Measurements from ENCODE around the gene SLC4A1AP. TPM values are rescaled to one million over a fixed set of nuclear protein-coding genes. Genes with fewer than 3 reads are reported as not detected.
A peak's percentile ranks its signal among the peaks of the same experiment; 100 is the strongest.
"Not testable (repeated sequence)": the region's sequence is repeated elsewhere in the genome, so short reads cannot be mapped to it uniquely, and the experiment has no call there.

Gene SLC4A1AP, protein sequence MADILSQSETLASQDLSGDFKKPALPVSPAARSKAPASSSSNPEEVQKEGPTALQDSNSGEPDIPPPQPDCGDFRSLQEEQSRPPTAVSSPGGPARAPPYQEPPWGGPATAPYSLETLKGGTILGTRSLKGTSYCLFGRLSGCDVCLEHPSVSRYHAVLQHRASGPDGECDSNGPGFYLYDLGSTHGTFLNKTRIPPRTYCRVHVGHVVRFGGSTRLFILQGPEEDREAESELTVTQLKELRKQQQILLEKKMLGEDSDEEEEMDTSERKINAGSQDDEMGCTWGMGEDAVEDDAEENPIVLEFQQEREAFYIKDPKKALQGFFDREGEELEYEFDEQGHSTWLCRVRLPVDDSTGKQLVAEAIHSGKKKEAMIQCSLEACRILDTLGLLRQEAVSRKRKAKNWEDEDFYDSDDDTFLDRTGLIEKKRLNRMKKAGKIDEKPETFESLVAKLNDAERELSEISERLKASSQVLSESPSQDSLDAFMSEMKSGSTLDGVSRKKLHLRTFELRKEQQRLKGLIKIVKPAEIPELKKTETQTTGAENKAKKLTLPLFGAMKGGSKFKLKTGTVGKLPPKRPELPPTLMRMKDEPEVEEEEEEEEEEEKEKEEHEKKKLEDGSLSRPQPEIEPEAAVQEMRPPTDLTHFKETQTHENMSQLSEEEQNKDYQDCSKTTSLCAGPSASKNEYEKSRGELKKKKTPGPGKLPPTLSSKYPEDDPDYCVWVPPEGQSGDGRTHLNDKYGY
- total RNA-seq, result 23.4 TPM
- long read RNA-seq, transcript SLC4A1AP-201 (14 exons, 2,959 nt), result major isoform, 53 of 104 reads
- long read RNA-seq, partial matches to known transcripts, result 50 of 104 reads
- long read RNA-seq, other reads (novel, unspliced or antisense), result 0 of 104 reads

DNA sequence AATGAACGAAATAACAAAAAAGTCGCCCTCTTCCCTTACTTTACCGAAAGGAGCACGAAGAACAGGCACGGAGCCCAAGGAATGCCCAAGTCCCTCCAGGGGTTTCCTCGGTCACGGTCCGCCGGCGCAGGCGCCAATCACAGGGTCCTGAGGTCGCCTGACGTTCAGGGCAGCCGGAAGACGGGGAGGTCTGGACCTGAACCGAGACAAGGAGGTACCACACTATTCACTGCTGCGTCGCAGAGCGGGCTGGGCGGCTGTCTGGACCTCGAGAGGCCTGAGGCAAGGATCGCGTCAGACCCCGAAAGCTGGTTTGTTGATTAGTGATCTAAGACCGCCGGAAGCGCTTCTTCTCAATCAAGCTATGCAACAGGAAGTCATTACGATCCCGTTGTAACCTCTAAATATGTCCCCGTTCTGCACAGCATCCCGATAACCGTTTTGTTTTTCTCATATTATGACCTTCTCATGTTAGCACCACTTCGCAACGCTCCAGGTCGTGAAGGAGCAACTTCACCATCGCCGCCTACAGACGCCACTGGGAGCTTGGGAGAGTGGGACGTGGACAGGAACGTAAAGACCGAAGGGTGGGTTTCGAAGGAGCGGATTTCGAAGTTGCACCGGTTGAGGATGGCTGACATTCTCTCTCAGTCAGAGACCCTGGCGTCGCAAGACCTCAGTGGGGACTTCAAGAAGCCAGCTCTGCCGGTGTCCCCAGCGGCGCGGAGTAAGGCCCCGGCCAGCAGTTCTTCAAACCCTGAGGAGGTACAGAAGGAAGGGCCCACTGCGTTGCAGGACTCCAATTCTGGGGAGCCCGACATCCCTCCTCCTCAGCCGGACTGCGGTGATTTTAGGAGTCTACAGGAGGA, at the start of gene SLC4A1AP, which contains the start of gene SUPT7L:
TSS of gene SLC4A1AP (plus strand) at position 605 of the 869 bp plus-strand sequence. CDS start at position 631, 26 bp downstream.
TSS of gene SUPT7L (minus strand) at position 330 of the 869 bp plus-strand sequence. CDS start 1,422 bp downstream, outside the sequence.
- DNase-seq (ENCODE audit: low spot score), result peak; percentile 88
- intact Hi-C loops (cut with DNase I), result loop anchor here (5.0 to 10.0 kb wide), 2 partner anchors 36 to 259 kb away; partner anchors contain the start of genes CCDC121, GPN1 and PPM1G

DNA sequence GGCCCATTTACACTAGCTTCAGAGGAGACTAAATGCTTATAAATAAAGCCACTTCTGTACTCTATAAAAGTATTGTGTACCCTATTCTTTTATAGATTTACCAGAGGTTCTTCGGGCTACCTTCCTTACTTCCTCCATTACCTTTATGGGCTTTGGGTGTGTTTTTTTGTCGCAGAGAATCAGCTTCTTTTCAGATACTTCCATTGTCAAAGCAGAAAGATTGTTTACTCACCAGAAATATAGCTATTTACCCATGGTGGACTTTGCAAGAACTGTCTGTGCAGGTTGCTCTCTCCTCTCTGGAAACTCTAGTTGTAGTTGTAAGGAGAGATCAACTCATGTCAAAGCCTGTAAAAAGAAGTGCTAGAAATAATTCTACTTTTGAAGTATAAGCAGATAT, 49.7 kb upstream of the SLC4A1AP start:
- intact Hi-C loops (cut with DNase I), result no loop called here
- no peak for DNase-seq (ENCODE audit: low spot score)

DNA sequence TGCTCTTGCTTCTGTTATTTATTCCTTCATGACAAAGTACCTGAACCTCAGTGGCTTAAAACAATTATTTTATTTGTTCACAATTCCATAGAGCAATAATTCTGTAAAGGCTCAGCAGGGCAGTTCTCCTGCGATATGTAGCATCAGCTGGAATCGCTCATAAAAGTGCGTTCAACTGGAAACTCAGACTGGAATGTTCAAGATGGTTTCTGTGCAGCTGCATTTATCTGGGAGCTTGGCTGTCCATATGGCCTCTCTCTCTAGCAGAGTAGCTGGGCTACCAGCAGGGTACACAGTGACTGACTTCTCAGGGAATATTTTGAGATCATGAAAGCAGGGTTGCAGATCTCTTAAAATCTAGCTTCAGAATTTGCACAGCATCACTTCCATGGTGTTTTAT, 48.4 kb upstream of the SLC4A1AP start:
- intact Hi-C loops (cut with DNase I), result no loop called here

DNA sequence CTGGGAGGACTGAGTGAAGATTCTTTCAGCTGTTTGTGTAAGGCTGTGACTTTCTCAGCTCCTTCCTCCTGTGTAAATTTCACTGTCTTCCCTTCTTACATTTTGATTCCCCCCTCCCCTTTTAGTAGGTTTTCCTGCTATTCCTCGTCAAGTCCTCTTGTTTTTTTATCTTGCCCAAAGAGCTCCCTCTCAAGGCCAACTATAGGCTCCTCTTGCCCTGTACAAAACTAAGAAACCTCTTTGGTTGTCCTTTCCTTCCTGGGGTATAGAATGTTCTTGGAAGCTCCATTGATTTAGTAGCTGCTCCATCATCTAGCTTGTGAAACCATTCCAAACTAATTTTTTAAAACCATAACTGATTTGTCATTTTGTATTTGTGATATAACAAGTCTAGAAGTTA, 42.2 kb upstream of the SLC4A1AP start:
- intact Hi-C loops (cut with DNase I), result no loop called here

More for the DNA sequence above, 48.4 kb upstream of the SLC4A1AP start:
- no peak for DNase-seq (ENCODE audit: low spot score)

DNA sequence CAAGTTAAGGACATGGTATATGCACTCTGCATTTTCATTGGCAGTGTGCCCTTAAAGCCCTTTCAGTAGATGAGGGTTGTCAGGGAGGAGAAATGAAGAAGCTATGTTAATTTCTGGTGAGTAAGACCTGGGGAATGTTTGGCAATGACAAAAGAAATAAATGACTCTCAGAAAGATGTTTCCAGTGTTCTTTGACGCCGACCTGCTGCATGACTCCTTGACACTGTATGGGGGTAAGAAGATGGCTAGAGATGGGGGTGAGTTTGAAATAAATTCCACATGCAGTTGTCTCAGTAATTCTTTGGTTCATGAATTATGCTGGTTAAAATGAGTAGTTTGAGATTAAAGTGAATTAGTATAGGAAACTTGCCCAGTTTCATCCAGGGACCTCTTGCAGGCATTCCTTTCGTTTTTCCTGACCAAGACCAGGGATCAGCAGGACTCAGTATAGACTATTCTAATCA, 40.7 kb upstream of the SLC4A1AP start:
- DNase-seq (ENCODE audit: low spot score), result no peak
- intact Hi-C loops (cut with DNase I), result no loop called here

More for the DNA sequence above, 42.2 kb upstream of the SLC4A1AP start:
- no peak for DNase-seq (ENCODE audit: low spot score)

DNA sequence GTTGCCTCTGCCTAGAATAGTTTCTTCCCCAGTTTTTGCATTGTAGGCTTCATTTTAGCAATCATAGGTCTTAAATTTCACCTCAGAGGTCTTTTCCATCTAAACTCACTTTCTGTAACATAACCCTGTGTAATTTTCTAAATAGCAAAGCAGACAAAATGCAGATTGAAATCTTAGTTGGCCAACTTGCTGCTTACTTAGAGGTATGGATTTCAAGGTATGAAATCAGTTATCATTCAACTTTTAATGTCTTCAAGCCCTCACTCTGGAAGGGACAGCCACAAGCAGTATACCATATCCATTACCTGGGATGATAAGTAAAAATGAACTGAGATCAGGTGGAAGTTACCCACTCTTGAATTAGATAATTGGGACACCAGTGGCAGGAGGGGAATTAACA, 38.7 kb upstream of the SLC4A1AP start:
- intact Hi-C loops (cut with DNase I), result loop anchor here (5.0 kb wide), 1 partner anchor 37 kb away; the partner anchor contains the start of genes SLC4A1AP and SUPT7L
- no peak for DNase-seq (ENCODE audit: low spot score)

DNA sequence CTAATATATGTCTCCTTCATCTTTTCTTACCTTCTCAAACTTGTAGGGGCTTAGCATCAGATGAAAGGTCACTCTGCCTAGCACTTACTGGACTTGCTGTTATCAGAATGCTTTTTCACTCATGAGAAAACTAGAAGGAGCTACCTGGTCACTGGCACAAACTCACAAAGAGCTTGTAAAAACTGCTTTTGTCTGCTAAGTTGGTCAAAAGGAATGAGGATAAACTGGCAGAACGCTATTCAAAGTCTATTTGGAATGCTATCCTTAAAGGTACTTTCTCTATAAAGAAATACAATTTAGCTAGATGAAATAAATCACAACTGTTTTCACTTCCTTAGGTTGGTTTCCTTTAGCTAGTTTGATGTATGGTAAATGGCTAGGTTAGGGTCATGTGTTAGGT, 37.4 kb upstream of the SLC4A1AP start:
- DNase-seq (ENCODE audit: low spot score), result not testable (repeated sequence)
- intact Hi-C loops (cut with DNase I), result loop anchor here (5.0 kb wide), 1 partner anchor 36 kb away; the partner anchor contains the start of genes SLC4A1AP and SUPT7L

DNA sequence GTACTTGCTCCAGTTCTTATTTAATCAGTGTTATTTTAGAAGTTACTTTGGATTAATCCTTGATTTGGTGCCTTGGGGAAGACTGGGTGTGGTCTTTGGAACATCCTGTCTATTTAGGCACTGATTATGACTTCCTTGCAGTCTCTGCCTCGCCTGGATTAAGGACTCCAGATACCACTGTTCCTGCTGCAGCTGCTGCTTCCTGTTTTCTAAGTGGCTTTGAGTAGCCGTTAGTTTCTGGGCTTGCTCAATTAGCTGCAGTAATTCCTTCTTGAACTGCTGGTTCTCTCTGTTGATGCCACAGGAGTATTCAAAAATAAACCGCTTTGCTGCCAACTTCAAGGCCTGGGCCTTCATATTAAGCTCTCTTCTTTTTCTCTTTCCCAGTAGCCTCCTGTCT, 36.8 kb upstream of the SLC4A1AP start:
- DNase-seq (ENCODE audit: low spot score), result not testable (repeated sequence)
- intact Hi-C loops (cut with DNase I), result loop anchor here (5.0 kb wide), 1 partner anchor 35 kb away; the partner anchor contains the start of genes SLC4A1AP and SUPT7L

DNA sequence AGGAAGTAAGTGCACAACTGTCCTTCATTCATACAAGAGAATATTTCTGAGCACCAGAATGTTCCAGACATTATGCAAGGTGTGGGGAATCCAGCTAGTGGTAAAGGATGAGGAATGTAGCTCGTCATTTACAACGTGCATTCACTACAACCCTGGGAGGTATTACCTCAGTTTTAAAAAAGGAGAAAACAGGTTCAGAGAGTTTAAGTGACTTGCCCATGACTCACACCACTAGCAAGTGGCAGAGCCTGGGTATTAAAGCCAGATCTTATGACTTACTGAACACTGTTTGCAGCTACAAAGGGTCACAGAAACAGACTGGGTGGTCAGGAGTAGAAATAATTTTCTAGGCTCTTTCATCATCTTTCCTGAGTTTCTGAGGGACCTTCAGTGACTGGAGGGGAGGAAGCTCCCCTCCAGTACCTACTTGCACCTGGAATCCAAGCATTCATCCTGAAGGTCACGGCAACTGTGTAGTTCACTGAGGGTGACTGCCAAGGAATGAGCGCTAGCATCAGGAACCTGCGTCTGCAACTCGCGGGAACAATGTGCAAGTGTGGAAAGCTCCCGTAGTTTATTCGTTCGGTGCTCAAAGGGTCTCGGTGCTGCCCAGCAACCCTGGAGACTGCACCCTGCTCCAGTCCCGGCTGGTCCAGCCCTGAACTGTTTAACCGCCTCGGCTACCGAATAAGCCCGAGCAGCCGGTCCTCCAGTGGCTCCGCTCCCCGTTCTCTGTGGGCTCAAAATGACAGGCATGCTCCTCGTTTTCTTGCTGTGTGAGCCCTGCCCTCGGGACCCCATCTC, 35.5 kb upstream of the SLC4A1AP start:
- intact Hi-C loops (cut with DNase I), result loop anchor here (2.0 to 5.0 kb wide), 2 partner anchors 34 to 45 kb away; partner anchors contain the start of genes SLC4A1AP, SUPT7L and ZNF512
- no peak for DNase-seq (ENCODE audit: low spot score)

DNA sequence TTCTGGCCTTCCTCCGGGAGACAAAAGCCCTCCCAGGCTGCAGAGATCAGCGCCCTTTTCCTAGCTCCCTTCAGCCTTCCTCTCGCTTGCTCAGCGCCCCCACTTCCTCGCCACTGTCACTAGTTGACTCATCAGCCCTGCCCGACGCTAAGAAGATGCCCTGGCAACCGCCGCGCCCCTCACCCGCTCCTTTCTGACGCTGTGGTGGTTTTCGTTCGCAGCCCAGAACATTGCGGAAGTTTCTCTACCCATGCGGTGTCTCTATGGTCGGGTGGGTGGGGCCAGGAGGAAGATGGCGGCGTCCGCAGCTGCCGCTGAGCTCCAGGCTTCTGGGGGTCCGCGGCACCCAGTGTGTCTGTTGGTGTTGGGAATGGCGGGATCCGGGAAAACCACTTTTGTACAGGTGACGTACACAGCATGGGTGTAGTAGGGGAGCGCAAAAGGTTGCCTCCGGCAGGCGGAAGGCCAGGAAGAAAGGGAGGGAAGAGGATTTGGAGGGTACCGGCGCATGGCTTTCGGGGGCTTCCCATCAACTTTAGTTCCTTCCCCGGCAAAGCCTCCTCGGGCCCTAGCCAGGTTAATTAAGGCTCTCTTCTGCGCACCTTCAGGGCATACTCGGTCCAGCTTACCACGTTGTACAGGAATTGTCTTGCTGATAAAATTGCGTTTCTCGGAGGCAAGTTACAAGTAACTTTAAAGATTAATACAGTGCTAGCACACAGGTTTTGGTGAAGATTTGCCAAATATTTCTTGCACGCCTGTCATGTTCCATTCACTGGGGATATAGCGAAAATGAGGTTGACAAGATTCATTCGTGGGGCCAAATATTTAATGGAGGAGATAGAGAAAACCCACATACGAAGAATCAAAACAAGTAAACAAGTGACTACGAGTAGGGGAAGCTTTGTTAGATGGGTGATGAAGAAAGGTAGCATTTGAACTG, 34.7 kb upstream of the SLC4A1AP start, which contains the start of the genes CCDC121 and GPN1:
TSS of gene CCDC121 (minus strand) at position 246 of the 943 bp plus-strand sequence. CDS start 1,213 bp downstream, outside the sequence.
TSS of gene GPN1 (plus strand) at position 284 of the 943 bp plus-strand sequence. CDS start at position 293, 9 bp downstream.
- intact Hi-C loops (cut with DNase I), result loop anchor here (2.0 to 5.0 kb wide), 2 partner anchors 33 to 46 kb away; partner anchors contain the start of genes SLC4A1AP, SUPT7L and ZNF512
- peak; percentile 95 for DNase-seq (ENCODE audit: low spot score)

DNA sequence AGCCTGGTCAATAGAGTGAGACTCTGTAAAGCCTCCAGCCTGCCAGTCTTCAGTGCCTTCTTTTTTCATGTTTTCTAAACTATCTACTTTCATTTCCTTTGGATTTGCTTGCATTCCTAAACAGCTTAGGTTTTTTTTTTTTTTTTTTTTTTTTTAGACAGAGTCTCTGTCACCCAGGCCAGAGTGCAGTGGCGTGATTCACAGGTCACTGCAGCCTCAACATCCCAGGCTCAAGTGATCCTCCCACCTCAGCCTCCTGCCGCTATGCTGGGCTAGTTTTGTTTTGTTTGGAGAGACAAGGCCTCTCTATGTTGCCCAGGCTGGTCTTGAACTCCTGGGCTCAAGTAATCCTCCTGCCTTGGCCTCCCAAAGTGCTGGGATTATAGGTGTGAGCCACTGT, 33.4 kb upstream of the SLC4A1AP start:
- not testable (repeated sequence) for DNase-seq (ENCODE audit: low spot score)
- intact Hi-C loops (cut with DNase I), result loop anchor here (5.0 kb wide), 1 partner anchor 138 kb away; no protein-coding TSS in a partner anchor

DNA sequence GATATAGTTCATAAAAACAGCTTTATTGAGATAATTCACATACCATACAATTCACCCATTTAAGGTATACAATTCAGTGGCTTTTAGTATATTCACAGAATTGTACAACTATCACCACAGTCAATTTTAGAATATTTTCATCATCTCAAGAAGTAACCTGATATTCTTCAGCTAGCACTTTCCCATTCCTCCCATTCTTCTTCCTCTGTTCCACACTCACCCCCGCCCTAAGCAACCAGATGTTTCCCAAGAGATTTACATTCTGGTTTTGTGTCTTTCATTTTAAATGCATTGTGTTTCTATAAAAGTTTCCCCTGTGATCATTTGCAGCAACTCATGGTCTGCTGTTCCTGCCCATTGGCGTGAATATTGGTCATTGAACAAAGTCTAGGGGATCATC, 29.4 kb upstream of the SLC4A1AP start:
- no peak for DNase-seq (ENCODE audit: low spot score)
- intact Hi-C loops (cut with DNase I), result loop anchor here (5.0 kb wide), 1 partner anchor 142 kb away; no protein-coding TSS in a partner anchor

DNA sequence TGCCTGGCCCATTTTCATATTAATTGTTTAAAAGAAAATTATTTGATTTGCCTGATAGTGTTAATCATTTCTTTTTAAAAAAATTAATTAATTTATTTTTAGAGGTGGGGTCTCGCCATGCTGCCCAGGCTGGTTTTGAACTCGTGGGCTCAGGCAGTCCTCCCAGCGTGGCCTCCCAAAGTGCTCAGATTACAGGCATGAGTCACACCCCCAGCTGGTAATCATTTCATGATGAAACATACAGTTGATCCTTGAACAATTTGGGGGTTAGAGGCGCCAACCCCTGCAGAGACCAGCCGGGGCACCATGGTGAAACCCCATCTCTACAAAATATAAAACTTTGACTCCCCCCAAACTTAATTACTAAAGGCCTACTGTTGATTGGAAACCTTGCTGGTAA, 26.9 kb upstream of the SLC4A1AP start:
- intact Hi-C loops (cut with DNase I), result no loop called here
- DNase-seq (ENCODE audit: low spot score), result no peak

DNA sequence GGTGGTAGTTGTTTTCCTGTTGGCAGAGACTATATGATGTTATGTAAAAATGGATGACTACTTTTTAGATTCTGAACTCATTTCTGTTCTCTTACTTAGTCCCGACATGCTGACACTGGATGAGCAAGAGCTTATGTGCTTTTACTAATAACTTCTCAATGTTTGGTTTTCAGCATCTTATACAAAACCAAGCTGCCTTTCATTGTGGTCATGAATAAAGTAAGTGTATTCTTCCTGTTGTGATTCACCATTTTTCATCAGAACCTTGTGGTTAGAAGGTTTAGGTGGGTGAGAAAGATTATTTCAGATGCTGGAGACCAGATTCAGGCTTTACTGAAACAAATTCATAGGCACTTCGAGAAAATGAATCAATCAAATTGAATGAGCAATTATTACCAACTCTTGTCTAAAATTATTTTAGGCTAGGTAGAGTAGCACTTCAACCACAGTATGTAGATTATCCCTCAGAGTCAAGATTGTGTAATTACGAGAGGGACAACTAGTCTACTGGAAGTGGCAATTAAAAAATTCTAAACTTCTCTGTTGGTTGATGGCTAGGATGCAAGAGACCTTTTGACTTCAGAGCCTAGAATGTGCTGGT, 25.6 kb upstream of the SLC4A1AP start:
- no peak for DNase-seq (ENCODE audit: low spot score)
- intact Hi-C loops (cut with DNase I), result no loop called here

DNA sequence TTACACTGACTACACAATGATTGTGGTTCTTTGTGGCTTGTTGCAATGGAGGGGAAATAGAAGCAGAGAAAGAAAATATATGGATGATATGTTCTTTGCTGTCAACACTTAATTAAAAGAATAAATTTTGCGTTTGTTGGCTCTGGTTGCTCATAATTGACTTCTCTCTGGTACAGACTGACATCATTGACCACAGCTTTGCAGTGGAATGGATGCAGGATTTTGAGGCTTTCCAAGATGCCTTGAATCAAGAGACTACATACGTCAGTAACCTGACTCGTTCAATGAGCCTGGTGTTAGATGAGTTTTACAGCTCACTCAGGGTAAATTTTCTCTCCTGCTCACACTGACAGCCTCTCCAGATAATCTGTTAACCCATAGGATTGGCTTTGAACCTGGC, 25.0 kb upstream of the SLC4A1AP start:
- intact Hi-C loops (cut with DNase I), result no loop called here
- no peak for DNase-seq (ENCODE audit: low spot score)

DNA sequence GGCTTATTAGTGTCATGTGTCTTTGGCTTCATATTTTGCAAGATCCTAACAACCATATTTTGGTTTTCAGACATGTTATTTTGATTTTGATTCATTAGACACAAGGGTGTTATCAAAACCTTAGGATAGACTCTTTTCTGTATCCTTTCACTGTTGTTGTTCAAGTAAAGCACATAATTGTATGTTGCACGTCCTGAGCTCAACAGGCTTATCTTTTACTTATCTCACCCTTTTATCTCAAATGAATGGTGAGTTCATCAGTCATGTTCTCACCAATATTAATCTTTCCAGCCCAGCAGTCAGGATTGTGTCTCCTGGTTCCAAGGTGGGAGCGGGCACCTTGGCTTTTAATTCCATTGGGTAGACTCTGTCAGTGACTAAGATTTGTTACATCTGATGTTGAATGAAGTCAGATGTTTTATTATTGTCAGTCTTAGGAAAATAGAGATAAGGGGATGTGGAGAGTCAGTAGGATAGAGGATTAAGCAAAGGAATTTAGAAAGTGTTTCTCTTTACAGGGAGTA, 22.9 kb upstream of the SLC4A1AP start:
- intact Hi-C loops (cut with DNase I), result no loop called here
- DNase-seq (ENCODE audit: low spot score), result no peak

Measured in cardiac septum (tissue), 1 donor.